HEK293 (cell line): Measurements from ENCODE around the gene SAMD4B.

Experiments used
- CTCF ChIA-PET: fragments of 350-600 bp; formaldehyde crosslinking; extraction: SDS; loops from one replicate; lab custom pipeline; 2021; ENCODE audit warnings: antibody characterized with exemption; lab: Yijun Ruan, JAX
- POLR2A ChIA-PET: fragments of 300-600 bp; formaldehyde crosslinking; extraction: SDS; loops from one replicate; lab custom pipeline; 2020; ENCODE audit warnings: antibody characterized with exemption, inconsistent platforms; lab: Yijun Ruan, JAX
- H3K27ac ChIP-seq: fragments of 200-500 bp; sonication (Bioruptor generic); 2 replicates; pipeline ENCODE4 v1.5.1; 2014; ENCODE audit warnings: low read depth, low read length, control low read depth, inconsistent platforms; ENCODE audit errors: extremely low read depth
- H3K36me3 ChIP-seq, 2 experiments: fragments of 200-500 bp in 1 of 2; sonication (Bioruptor generic) in 1 of 2; 1 replicate in 1 of 2; 2 replicates in 1 of 2; pipeline ENCODE4 v1.5.1; 2014 to 2017; ENCODE audit warnings: inconsistent platforms in 2 of 2, low read length in 2 of 2; ENCODE audit not compliant: control insufficient read depth in 2 of 2, insufficient read depth in 1 of 2
- H3K4me1 ChIP-seq: fragments of 200-500 bp; sonication (Bioruptor generic); 2 replicates; pipeline ENCODE4 v1.5.1; 2014; ENCODE audit warnings: mild to moderate bottlenecking, low read length, inconsistent platforms; ENCODE audit not compliant: control insufficient read depth, insufficient read depth
- H3K4me3 ChIP-seq: 2 replicates; pipeline ENCODE4 v1.5.1; 2011; ENCODE audit warnings: low read depth, mild to moderate bottlenecking, control low read depth, low read length, moderate library complexity
- H3K9me3 ChIP-seq: fragments of 200-500 bp; sonication (Bioruptor generic); 2 replicates; pipeline ENCODE4 v1.5.1; 2014; ENCODE audit warnings: low read depth, low read length, inconsistent platforms; ENCODE audit not compliant: control insufficient read depth, insufficient read depth
- BCL11B ChIP-seq: fragments of 450-650 bp; formaldehyde crosslinking; IDR thresholded peaks from 2 replicates; pipeline ENCODE4 v1.5.1; 2016; ENCODE audit warnings: low read depth, missing biosample characterization, missing genetic modification characterization
- EGR2 ChIP-seq: fragments of 450-650 bp; formaldehyde crosslinking; IDR thresholded peaks from 2 replicates; pipeline ENCODE4 v1.5.1; 2016; ENCODE audit warnings: low read depth, missing biosample characterization, missing genetic modification characterization
- IKZF3 ChIP-seq: fragments of 450-650 bp; IDR thresholded peaks from 2 replicates; pipeline ENCODE4 v1.5.0; 2018; ENCODE audit warnings: missing biosample characterization, mild to moderate bottlenecking, missing genetic modification characterization, moderate library complexity
- MYNN ChIP-seq: fragments of 450-650 bp; formaldehyde crosslinking; IDR thresholded peaks from 2 replicates; pipeline ENCODE4 v1.5.1; 2016; ENCODE audit warnings: missing biosample characterization, missing genetic modification characterization, borderline replicate concordance
- OSR2 ChIP-seq: fragments of 450-650 bp; formaldehyde crosslinking; IDR thresholded peaks from 2 replicates; pipeline ENCODE4 v1.5.1; 2016; ENCODE audit warnings: missing biosample characterization, missing genetic modification characterization
- SETDB1 ChIP-seq: IDR thresholded peaks from one replicate; pipeline ENCODE4 v1.6.1; 2017; ENCODE audit warnings: mild to moderate bottlenecking, low read length, moderate library complexity, mixed read lengths; ENCODE audit not compliant: insufficient read length
- SP7 ChIP-seq: fragments of 450-650 bp; formaldehyde crosslinking; IDR thresholded peaks from 2 replicates; pipeline ENCODE4 v1.5.1; 2016; ENCODE audit warnings: missing biosample characterization, missing genetic modification characterization
- ZBTB20 ChIP-seq: fragments of 450-650 bp; formaldehyde crosslinking; IDR thresholded peaks from 2 replicates; pipeline ENCODE4 v1.5.1; 2016; ENCODE audit warnings: missing biosample characterization, missing genetic modification characterization
- ZNF223 ChIP-seq: fragments of 450-650 bp; formaldehyde crosslinking; IDR thresholded peaks from 2 replicates; pipeline ENCODE4 v1.5.1; 2016; ENCODE audit warnings: missing biosample characterization, missing genetic modification characterization
- ZNF248 ChIP-seq: fragments of 450-650 bp; formaldehyde crosslinking; IDR thresholded peaks from 2 replicates; pipeline ENCODE4 v1.5.1; 2017; ENCODE audit warnings: missing biosample characterization, missing genetic modification characterization
- ZNF404 ChIP-seq: fragments of 450-650 bp; formaldehyde crosslinking; IDR thresholded peaks from 2 replicates; pipeline ENCODE4 v1.5.1; 2017; ENCODE audit warnings: missing biosample characterization, missing genetic modification characterization
- ZNF529 ChIP-seq: fragments of 450-650 bp; formaldehyde crosslinking; IDR thresholded peaks from 2 replicates; pipeline ENCODE4 v1.5.1; 2017; ENCODE audit warnings: missing genetic modification characterization, missing biosample characterization; ENCODE audit not compliant: insufficient replicate concordance
- ZNF530 ChIP-seq: fragments of 450-650 bp; formaldehyde crosslinking; IDR thresholded peaks from 2 replicates; pipeline ENCODE4 v1.5.1; 2016; ENCODE audit warnings: low read depth, missing biosample characterization, missing genetic modification characterization
- ZNF555 ChIP-seq: fragments of 450-650 bp; formaldehyde crosslinking; conservative IDR thresholded peaks from 2 replicates; pipeline ENCODE4 v1.5.1; 2017; ENCODE audit warnings: missing biosample characterization, mild to moderate bottlenecking, missing genetic modification characterization, inconsistent platforms
- ZNF629 ChIP-seq: fragments of 450-650 bp; formaldehyde crosslinking; IDR thresholded peaks from 2 replicates; pipeline ENCODE4 v1.5.1; 2017; ENCODE audit warnings: missing biosample characterization, missing genetic modification characterization
- ZNF658 ChIP-seq: fragments of 450-650 bp; formaldehyde crosslinking; IDR thresholded peaks from 2 replicates; pipeline ENCODE4; 2016; ENCODE audit warnings: missing biosample characterization, missing genetic modification characterization
- ZNF664 ChIP-seq: fragments of 450-650 bp; formaldehyde crosslinking; IDR thresholded peaks from 2 replicates; pipeline ENCODE4 v1.5.1; 2016; ENCODE audit warnings: missing biosample characterization, missing genetic modification characterization
- ZNF837 ChIP-seq: fragments of 450-650 bp; formaldehyde crosslinking; IDR thresholded peaks from 2 replicates; pipeline ENCODE4 v1.5.1; 2016; ENCODE audit warnings: missing biosample characterization, missing genetic modification characterization
- ZSCAN16 ChIP-seq: fragments of 450-650 bp; formaldehyde crosslinking; IDR thresholded peaks from 2 replicates; pipeline ENCODE4 v1.5.1; 2016; ENCODE audit warnings: missing biosample characterization, missing genetic modification characterization
- ZXDB ChIP-seq: fragments of 450-650 bp; formaldehyde crosslinking; IDR thresholded peaks from 2 replicates; pipeline ENCODE4 v1.5.1; 2016; ENCODE audit warnings: missing biosample characterization, missing genetic modification characterization
- TF ChIP-seq, protein P1 (sequence below): fragments of 450-650 bp; formaldehyde crosslinking; IDR thresholded peaks from 2 replicates; pipeline ENCODE4 v1.5.1; 2016; ENCODE audit warnings: missing biosample characterization, missing genetic modification characterization, low read depth
- TF ChIP-seq, protein P2 (sequence below): fragments of 450-650 bp; formaldehyde crosslinking; IDR thresholded peaks from 2 replicates; pipeline ENCODE4 v1.5.1; 2016; ENCODE audit warnings: missing biosample characterization, missing genetic modification characterization
- TF ChIP-seq, protein P3 (sequence below): fragments of 450-650 bp; formaldehyde crosslinking; IDR thresholded peaks from 2 replicates; pipeline ENCODE4 v1.5.1; 2016; ENCODE audit warnings: missing biosample characterization, missing genetic modification characterization
- TF ChIP-seq, protein P4 (sequence below): sonication (generic); formaldehyde crosslinking; IDR thresholded peaks from 2 replicates; pipeline ENCODE4 v1.8.1; 2022; ENCODE audit warnings: mild to moderate bottlenecking, moderate library complexity, missing genetic modification reagents
- TF ChIP-seq, protein P5 (sequence below): fragments of 450-650 bp; formaldehyde crosslinking; IDR thresholded peaks from 2 replicates; pipeline ENCODE4 v1.5.1; 2016; ENCODE audit warnings: missing biosample characterization, missing genetic modification characterization
- TF ChIP-seq, protein P6 (sequence below): fragments of 450-650 bp; formaldehyde crosslinking; IDR thresholded peaks from 2 replicates; pipeline ENCODE4 v1.5.1; 2017; ENCODE audit warnings: missing biosample characterization, missing genetic modification characterization

The SAMD4B gene

DNA sequence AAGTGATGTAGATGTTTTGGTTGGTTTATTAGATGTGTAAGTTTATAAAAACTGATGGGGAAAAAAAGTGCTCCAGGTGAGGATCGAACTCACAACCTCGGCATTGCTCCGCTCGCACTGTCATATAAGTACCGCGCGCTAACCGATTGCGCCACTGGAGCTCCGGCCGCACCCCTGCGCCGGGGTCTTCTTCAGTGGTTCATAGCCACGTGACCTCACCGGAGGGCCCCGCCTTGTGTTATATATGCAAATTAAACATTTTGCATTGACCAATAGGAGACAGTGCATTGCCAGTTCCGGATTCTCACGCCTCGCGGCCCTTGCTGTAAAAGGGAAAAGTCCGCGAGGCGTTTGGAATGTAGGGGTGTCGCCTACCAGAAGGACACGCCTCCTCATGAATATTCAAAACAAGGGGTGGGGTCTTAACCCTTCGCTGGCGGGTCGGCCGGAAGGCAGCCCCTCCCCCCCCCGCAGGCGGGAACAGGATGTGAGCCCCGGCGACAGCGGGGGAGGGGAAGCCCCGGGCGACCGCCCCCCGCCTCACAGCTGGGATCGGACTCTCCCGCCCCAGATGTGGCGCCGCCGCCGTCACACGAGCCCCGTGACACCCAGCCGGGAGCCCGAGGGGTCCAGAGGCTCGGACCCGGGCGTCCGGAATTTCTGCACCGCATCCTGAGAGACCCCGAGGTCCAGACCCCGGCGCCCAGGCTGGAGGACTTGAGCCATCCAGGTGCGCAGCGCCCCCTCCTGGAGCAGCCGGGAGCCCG is 70.1 kb downstream of the SAMD4B start, which contains the start of gene PLEKHG2 (continued):
- TF ChIP-seq, protein P1, sequence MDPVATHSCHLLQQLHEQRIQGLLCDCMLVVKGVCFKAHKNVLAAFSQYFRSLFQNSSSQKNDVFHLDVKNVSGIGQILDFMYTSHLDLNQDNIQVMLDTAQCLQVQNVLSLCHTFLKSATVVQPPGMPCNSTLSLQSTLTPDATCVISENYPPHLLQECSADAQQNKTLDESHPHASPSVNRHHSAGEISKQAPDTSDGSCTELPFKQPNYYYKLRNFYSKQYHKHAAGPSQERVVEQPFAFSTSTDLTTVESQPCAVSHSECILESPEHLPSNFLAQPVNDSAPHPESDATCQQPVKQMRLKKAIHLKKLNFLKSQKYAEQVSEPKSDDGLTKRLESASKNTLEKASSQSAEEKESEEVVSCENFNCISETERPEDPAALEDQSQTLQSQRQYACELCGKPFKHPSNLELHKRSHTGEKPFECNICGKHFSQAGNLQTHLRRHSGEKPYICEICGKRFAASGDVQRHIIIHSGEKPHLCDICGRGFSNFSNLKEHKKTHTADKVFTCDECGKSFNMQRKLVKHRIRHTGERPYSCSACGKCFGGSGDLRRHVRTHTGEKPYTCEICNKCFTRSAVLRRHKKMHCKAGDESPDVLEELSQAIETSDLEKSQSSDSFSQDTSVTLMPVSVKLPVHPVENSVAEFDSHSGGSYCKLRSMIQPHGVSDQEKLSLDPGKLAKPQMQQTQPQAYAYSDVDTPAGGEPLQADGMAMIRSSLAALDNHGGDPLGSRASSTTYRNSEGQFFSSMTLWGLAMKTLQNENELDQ (tag by site-specific recombination), result no peak
- TF ChIP-seq, protein P2, sequence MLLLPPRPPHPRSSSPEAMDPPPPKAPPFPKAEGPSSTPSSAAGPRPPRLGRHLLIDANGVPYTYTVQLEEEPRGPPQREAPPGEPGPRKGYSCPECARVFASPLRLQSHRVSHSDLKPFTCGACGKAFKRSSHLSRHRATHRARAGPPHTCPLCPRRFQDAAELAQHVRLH (tag by site-specific recombination), result peak; percentile 99
- TF ChIP-seq SETDB1 (no peak), ZXDB (tag by site-specific recombination) (peak; percentile 94), ZNF529 (tag by site-specific recombination) (no peak), OSR2 (tag by site-specific recombination) (peak; percentile 19), ZNF530 (tag by site-specific recombination) (no peak), ZNF629 (tag by site-specific recombination) (peak; percentile 93), MYNN (tag by site-specific recombination) (no peak), SP7 (tag by site-specific recombination) (peak; percentile 92), ZNF555 (tag by site-specific recombination) (no peak), BCL11B (tag by site-specific recombination) (peak; percentile 100)
- TF ChIP-seq, protein P3, sequence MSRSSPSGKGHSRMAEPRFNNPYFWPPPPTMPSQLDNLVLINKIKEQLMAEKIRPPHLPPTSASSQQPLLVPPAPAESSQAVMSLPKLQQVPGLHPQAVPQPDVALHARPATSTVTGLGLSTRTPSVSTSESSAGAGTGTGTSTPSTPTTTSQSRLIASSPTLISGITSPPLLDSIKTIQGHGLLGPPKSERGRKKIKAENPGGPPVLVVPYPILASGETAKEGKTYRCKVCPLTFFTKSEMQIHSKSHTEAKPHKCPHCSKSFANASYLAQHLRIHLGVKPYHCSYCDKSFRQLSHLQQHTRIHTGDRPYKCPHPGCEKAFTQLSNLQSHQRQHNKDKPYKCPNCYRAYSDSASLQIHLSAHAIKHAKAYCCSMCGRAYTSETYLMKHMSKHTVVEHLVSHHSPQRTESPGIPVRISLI (tag by site-specific recombination), result peak; percentile 100
- TF ChIP-seq, protein P4, sequence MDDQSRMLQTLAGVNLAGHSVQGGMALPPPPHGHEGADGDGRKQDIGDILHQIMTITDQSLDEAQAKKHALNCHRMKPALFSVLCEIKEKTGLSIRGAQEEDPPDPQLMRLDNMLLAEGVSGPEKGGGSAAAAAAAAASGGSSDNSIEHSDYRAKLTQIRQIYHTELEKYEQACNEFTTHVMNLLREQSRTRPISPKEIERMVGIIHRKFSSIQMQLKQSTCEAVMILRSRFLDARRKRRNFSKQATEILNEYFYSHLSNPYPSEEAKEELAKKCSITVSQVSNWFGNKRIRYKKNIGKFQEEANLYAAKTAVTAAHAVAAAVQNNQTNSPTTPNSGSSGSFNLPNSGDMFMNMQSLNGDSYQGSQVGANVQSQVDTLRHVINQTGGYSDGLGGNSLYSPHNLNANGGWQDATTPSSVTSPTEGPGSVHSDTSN (CRISPR knock-in tag), result no peak

DNA sequence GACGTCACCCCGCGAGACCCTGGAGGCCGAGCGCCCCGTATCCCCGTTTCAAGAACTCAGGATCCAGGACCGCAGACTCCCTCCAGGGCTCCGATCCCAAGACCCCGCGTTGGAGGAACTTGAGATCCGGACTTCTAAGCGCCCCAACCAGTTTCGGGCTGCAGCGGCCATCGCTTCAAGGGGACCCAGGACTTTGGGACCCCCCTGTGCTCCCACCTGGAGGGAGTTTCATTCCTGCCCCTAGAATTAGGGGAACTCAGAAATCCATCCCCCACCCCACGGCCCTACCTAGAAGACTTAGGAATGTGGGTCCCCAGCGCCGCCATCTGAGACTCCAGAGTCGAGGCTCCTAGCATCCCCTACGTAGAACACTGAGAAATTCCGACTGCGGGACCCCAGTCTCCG is 70.6 kb downstream of the SAMD4B start:
- Histone ChIP-seq H3K4me1 (peaks cover 33% of the 10 kb centered on the region), H3K9me3 (no peaks in the 10 kb centered on the region), H3K4me3 (peak overlapping the region; percentile 69), H3K27ac (peak overlapping the region; percentile 91), H3K36me3 (peaks cover 26 to 29% of the 10 kb centered on the region in 2 experiments; a peak in 2 of 3 replicates)
- CTCF ChIA-PET, result interaction anchor here (0.6 to 2.4 kb wide), 13 partner anchors 12 to 290 kb away, joined by 3 to 63 read pairs (median 8); partner anchors contain the start of genes EID2B, GMFG, MED29 and PAF1
- POLR2A ChIA-PET, result interaction anchor here (1.0 to 2.4 kb wide), 11 partner anchors 9 to 71 kb away, joined by 4 to 68 read pairs (median 18); partner anchors contain the start of genes MED29, PAF1, RPS16 and SAMD4B
- TF ChIP-seq, protein P5, sequence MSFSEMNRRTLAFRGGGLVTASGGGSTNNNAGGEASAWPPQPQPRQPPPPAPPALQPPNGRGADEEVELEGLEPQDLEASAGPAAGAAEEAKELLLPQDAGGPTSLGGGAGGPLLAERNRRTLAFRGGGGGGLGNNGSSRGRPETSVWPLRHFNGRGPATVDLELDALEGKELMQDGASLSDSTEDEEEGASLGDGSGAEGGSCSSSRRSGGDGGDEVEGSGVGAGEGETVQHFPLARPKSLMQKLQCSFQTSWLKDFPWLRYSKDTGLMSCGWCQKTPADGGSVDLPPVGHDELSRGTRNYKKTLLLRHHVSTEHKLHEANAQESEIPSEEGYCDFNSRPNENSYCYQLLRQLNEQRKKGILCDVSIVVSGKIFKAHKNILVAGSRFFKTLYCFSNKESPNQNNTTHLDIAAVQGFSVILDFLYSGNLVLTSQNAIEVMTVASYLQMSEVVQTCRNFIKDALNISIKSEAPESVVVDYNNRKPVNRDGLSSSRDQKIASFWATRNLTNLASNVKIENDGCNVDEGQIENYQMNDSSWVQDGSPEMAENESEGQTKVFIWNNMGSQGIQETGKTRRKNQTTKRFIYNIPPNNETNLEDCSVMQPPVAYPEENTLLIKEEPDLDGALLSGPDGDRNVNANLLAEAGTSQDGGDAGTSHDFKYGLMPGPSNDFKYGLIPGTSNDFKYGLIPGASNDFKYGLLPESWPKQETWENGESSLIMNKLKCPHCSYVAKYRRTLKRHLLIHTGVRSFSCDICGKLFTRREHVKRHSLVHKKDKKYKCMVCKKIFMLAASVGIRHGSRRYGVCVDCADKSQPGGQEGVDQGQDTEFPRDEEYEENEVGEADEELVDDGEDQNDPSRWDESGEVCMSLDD, result peak; percentile 97; the same call in 1 of the 2 replicates
- TF ChIP-seq, protein P6, sequence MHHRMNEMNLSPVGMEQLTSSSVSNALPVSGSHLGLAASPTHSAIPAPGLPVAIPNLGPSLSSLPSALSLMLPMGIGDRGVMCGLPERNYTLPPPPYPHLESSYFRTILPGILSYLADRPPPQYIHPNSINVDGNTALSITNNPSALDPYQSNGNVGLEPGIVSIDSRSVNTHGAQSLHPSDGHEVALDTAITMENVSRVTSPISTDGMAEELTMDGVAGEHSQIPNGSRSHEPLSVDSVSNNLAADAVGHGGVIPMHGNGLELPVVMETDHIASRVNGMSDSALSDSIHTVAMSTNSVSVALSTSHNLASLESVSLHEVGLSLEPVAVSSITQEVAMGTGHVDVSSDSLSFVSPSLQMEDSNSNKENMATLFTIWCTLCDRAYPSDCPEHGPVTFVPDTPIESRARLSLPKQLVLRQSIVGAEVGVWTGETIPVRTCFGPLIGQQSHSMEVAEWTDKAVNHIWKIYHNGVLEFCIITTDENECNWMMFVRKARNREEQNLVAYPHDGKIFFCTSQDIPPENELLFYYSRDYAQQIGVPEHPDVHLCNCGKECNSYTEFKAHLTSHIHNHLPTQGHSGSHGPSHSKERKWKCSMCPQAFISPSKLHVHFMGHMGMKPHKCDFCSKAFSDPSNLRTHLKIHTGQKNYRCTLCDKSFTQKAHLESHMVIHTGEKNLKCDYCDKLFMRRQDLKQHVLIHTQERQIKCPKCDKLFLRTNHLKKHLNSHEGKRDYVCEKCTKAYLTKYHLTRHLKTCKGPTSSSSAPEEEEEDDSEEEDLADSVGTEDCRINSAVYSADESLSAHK (tag by site-specific recombination), result no peak
- TF ChIP-seq, protein P2 (tag by site-specific recombination), result no peak
- no peak for TF ChIP-seq ZNF404 (tag by site-specific recombination)
- no peak for TF ChIP-seq ZNF664 (tag by site-specific recombination)
- TF ChIP-seq ZSCAN16, result no peak
- TF ChIP-seq ZNF248 (tag by site-specific recombination), result no peak
- peak; percentile 93 for TF ChIP-seq ZBTB20 (tag by site-specific recombination)
- no peak for TF ChIP-seq ZNF658 (tag by site-specific recombination)
- TF ChIP-seq EGR2, result no peak
- TF ChIP-seq ZNF223, result peak; percentile 83
- no peak for TF ChIP-seq IKZF3 (tag by site-specific recombination)
- no peak for TF ChIP-seq ZNF837 (tag by site-specific recombination)
